HepG2 (cell line): ENCODE data around the gene VPS13C. TPM values are rescaled to one million over a fixed set of nuclear protein-coding genes. Genes with fewer than 3 reads are reported as not detected.

ENCODE experiments used
- DRAP1 ChIP-seq: IDR thresholded peaks from 2 replicates; pipeline ENCODE4 v1.6.1; 2016; ENCODE audit warnings: missing genetic modification reagents, missing compliant biosample characterization
- PAX8 ChIP-seq: sonication (generic); formaldehyde crosslinking; IDR thresholded peaks from 2 replicates; pipeline ENCODE4 v1.8.0; 2022; ENCODE audit warnings: mild to moderate bottlenecking, missing genetic modification reagents, borderline replicate concordance
- PRDM15 ChIP-seq: sonication (generic); formaldehyde crosslinking; IDR thresholded peaks from 2 replicates; pipeline ENCODE4 v1.4.0; 2020; ENCODE audit warnings: missing genetic modification reagents
- ZNF138 ChIP-seq: sonication (generic); formaldehyde crosslinking; IDR thresholded peaks from 2 replicates; pipeline ENCODE4 v1.5.0; 2020; ENCODE audit warnings: mild to moderate bottlenecking, low read depth, missing genetic modification reagents
- ZNF407 ChIP-seq: sonication (generic); formaldehyde crosslinking; IDR thresholded peaks from one replicate; pipeline ENCODE4 v1.5.1; 2020; ENCODE audit warnings: mild to moderate bottlenecking, missing genetic modification reagents; ENCODE audit errors: not compliant biosample characterization
- ZNF615 ChIP-seq: sonication (generic); formaldehyde crosslinking; IDR thresholded peaks from 2 replicates; pipeline ENCODE4 v1.5.0; 2020; ENCODE audit warnings: mild to moderate bottlenecking, missing genetic modification reagents, borderline replicate concordance
- ZNF646 ChIP-seq: sonication (generic); formaldehyde crosslinking; IDR thresholded peaks from 2 replicates; pipeline ENCODE4 v1.9.0; 2021; ENCODE audit warnings: mild to moderate bottlenecking, missing genetic modification reagents
- ZNF749 ChIP-seq: sonication (generic); formaldehyde crosslinking; IDR thresholded peaks from 2 replicates; pipeline ENCODE4 v1.8.0; 2022; ENCODE audit warnings: mild to moderate bottlenecking, missing genetic modification reagents, moderate library complexity, borderline replicate concordance
- polyA plus RNA-seq, 8 experiments: library from polyadenylated mRNA; depleted of rRNA in 3 of 8; stranded (reverse) in 7 of 8; unstranded in 1 of 8; fragments of >200 nt; fragmentation: Illumina TruSeq in 4 of 8; extraction: Trizol in 4 of 8; gene quantifications; 2 replicates each; pipeline versions ENCODE4 v1.2.1 to v1.2.3, GENCODE V29; 2011 to 2016; ENCODE audit warnings: low read depth in 4 of 8, missing spikeins in 1 of 8, mixed read lengths in 1 of 8; ENCODE audit not compliant: insufficient read depth in 1 of 8
- total RNA-seq, 5 experiments: library from RNA; depleted of rRNA; stranded (reverse); fragments of >200 nt; fragmentation: Illumina TruSeq; extraction: Trizol; gene quantifications; 2 replicates each; pipeline ENCODE4 v1.2.3, GENCODE V29; 2016; ENCODE audit warnings: low read depth in 1 of 5

VPS13C gene
- total and polyA plus RNA-seq, 2 of the 13 experiments (the other 11 are each of a cell fraction or from before 2014, with no cell fraction given) = 10.9 to 26.8 TPM

GRCh38 chr15:62067448-62068044 is 7.3 kb upstream of the VPS13C start (continued):
- TF ChIP-seq ZNF749 (CRISPR knock-in tag) = 0 out of 2 replicates have a peak, but pooled peaks have one; percentile 41
- no peak for TF ChIP-seq ZNF646 (CRISPR knock-in tag)
- no peak for TF ChIP-seq ZNF615
- TF ChIP-seq DRAP1 = no peak
- TF ChIP-seq ZNF407 = no peak
- 0 out of 2 replicates have a peak, but pooled peaks have one; percentile 10 for TF ChIP-seq PAX8 (CRISPR knock-in tag)
- peak; percentile 37; the same call in 1 of the 2 replicates for TF ChIP-seq PRDM15 (CRISPR knock-in tag)
- no peak for TF ChIP-seq ZNF138 (CRISPR knock-in tag)
